ENCODE measurements around the gene CES5A. TPM values are rescaled to one million over a fixed set of nuclear protein-coding genes. Genes with fewer than 3 reads are reported as not detected.
"Not testable (repeated sequence)": the region's sequence is repeated elsewhere in the genome, so short reads cannot be mapped to it uniquely, and the experiment has no call there.

Gene CES5A
- total RNA-seq, 1 donor from 2014 or later: not detected

GRCh38 chr16:55842369-55843104 lies 32.6 kb downstream of the CES5A start:
- TF ChIP-seq, protein P1, sequence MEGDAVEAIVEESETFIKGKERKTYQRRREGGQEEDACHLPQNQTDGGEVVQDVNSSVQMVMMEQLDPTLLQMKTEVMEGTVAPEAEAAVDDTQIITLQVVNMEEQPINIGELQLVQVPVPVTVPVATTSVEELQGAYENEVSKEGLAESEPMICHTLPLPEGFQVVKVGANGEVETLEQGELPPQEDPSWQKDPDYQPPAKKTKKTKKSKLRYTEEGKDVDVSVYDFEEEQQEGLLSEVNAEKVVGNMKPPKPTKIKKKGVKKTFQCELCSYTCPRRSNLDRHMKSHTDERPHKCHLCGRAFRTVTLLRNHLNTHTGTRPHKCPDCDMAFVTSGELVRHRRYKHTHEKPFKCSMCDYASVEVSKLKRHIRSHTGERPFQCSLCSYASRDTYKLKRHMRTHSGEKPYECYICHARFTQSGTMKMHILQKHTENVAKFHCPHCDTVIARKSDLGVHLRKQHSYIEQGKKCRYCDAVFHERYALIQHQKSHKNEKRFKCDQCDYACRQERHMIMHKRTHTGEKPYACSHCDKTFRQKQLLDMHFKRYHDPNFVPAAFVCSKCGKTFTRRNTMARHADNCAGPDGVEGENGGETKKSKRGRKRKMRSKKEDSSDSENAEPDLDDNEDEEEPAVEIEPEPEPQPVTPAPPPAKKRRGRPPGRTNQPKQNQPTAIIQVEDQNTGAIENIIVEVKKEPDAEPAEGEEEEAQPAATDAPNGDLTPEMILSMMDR (IDR thresholded peaks at IDR 0.05): peak; percentile 59 to 78 (median 76)
- Histone ChIP-seq H3K4me1 (no peaks in the 10 kb centered on the region), H3K9me3 (no peaks in the 10 kb centered on the region), H3K27ac (no peak overlapping the region), H3K36me3 (no peaks in the 10 kb centered on the region), H3K4me3 (no peak overlapping the region), H3K27me3 (no peaks in the 10 kb centered on the region)
- DNase-seq (ENCODE audit: low spot score in 2 of 2): no peak
- intact Hi-C loops (cut with DNase I): loop anchor here (1.0 to 5.0 kb wide), 3 partner anchors 130 to 375 kb away; no protein-coding TSS in a partner anchor

- DNase-seq (ENCODE audit: low spot score in 2 of 2): no peak
- no peaks in the 10 kb centered on the region for H3K27me3 ChIP-seq
- H3K9me3 ChIP-seq: no peaks in the 10 kb centered on the region
- no peaks in the 10 kb centered on the region for H3K4me1 ChIP-seq
- no peak overlapping the region for H3K4me3 ChIP-seq
- no peak overlapping the region for H3K27ac ChIP-seq
- no peaks in the 10 kb centered on the region for H3K36me3 ChIP-seq
- intact Hi-C loops (cut with DNase I): no loop called here
- TF ChIP-seq, protein P1 (IDR thresholded peaks at IDR 0.05): no peak
These were observed 36.1 kb downstream of the CES5A start for GRCh38 chr16:55839115-55839514.

GRCh38 chr16:55836158-55836611 lies 39.0 kb downstream of the CES5A start:
- Histone ChIP-seq H3K36me3 (no peaks in the 10 kb centered on the region), H3K4me1 (no peaks in the 10 kb centered on the region), H3K4me3 (no peak overlapping the region), H3K27ac (no peak overlapping the region), H3K9me3 (no peaks in the 10 kb centered on the region), H3K27me3 (no peaks in the 10 kb centered on the region)
- TF ChIP-seq, protein P1 (IDR thresholded peaks at IDR 0.05): no peak
- no peak for DNase-seq (ENCODE audit: low spot score in 2 of 2)
- intact Hi-C loops (cut with DNase I): no loop called here

- H3K36me3 ChIP-seq: no peaks in the 10 kb centered on the region
- H3K27me3 ChIP-seq: no peaks in the 10 kb centered on the region
- peak in 1 of 2 donors; percentile 66 for DNase-seq (ENCODE audit: low spot score in 2 of 2)
- no peak overlapping the region for H3K27ac ChIP-seq
- TF ChIP-seq, protein P1 (IDR thresholded peaks at IDR 0.05): no peak
- intact Hi-C loops (cut with DNase I): no loop called here
- H3K4me1 ChIP-seq: no peaks in the 10 kb centered on the region
- no peak overlapping the region for H3K4me3 ChIP-seq
- no peaks in the 10 kb centered on the region for H3K9me3 ChIP-seq
These were observed 39.6 kb downstream of the CES5A start for GRCh38 chr16:55835581-55835980.

GRCh38 chr16:55835173-55835572 lies 40.0 kb downstream of the CES5A start:
- H3K36me3 ChIP-seq; H3K4me3 ChIP-seq; H3K4me1 ChIP-seq; H3K9me3 ChIP-seq; intact Hi-C loops (cut with DNase I); DNase-seq (ENCODE audit: low spot score in 2 of 2); H3K27me3 ChIP-seq; H3K27ac ChIP-seq: not testable (repeated sequence)

DNA sequence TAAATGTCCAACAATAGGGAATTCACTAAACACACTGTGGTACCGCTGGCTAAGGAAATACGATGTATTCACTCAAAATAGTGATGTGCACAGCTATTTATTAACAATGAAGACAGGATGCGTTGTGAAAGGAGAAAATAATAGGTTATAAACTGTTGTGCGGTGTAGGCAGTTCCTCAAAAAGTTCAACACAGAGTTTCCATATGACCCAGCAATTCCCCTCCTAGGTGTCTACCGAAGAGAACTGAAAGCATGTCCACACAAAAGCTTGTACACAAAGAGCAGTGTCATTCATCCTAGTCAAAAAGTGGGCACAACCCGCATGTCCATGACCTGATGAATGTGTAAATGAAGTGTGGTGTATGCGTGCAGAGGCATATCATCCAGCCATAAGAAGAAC lies 41.1 kb downstream of the CES5A start:
- H3K27ac ChIP-seq: no peak overlapping the region
- H3K27me3 ChIP-seq: no peaks in the 10 kb centered on the region
- H3K4me3 ChIP-seq: no peak overlapping the region
- H3K4me1 ChIP-seq: no peaks in the 10 kb centered on the region
- no peak for DNase-seq (ENCODE audit: low spot score in 2 of 2)
- TF ChIP-seq, protein P1 (IDR thresholded peaks at IDR 0.05): no peak
- H3K9me3 ChIP-seq: no peaks in the 10 kb centered on the region
- intact Hi-C loops (cut with DNase I): no loop called here
- H3K36me3 ChIP-seq: no peaks in the 10 kb centered on the region

Measured in ascending aorta (tissue), 2 donors.